Measurements from ENCODE around the gene POLR3A. TPM values are rescaled to one million over a fixed set of nuclear protein-coding genes. Genes with fewer than 3 reads are reported as not detected.

POLR3A gene
- total RNA-seq, 2 experiments from 2014 or later, result 6.7 to 6.9 TPM

DNA sequence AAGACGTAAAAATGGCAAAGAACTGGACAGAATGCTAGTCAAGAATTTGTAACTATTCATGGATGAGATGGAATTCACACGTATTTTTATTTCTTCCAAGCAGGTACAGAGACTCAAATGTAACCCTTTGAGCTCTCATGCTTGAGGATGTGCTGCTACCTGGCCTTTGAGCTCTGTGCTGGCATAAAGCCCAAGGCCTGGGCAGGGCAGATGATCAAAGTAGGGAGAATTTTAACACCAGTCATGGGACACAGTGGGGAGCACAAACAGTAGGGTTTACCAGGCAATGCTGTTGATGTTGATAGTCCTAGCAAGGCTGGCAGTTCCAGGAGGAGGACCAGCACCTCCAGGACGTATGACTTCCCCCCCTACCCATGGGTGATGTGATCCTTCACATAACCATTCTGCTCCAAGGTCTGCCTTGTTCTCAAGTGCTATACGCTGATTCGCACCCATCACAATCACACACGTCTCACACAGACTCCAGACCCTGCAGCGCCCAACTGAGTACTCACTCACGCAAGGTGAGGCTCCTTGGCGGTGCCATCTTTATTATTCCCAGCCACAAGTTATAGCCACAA, 54.1 kb downstream of the POLR3A start:
- no peaks in the 10 kb centered on the region for H3K27me3 Mint-ChIP-seq
- Histone ChIP-seq H3K4me3 (ENCODE audit: low read length) (no peak overlapping the region), H3K27ac (ENCODE audit: low read depth in 1 of 2, low read length in 2 of 2) (no peak overlapping the region), H3K27me3 (ENCODE audit: control insufficient read depth in 1 of 2, insufficient read depth in 2 of 2, low read length in 2 of 2) (no peaks in the 10 kb centered on the region), H3K36me3 (ENCODE audit: insufficient read depth, low read length) (peaks cover 48% of the 10 kb centered on the region), H3K9me3 (ENCODE audit: control insufficient read depth in 1 of 2, insufficient read depth in 1 of 2, low read length in 2 of 2) (no peaks in the 10 kb centered on the region), H3K4me1 (ENCODE audit: insufficient read depth, low read length) (peaks cover 7% of the 10 kb centered on the region)
- ATAC-seq (ENCODE audit: poor library complexity), result no peak
- POLR2A ChIA-PET, result no interaction called here
- DNase-seq, result no peak
- peaks cover 45% of the 10 kb centered on the region for H3K36me3 Mint-ChIP-seq (ENCODE audit: low read depth)
- no peak overlapping the region for H3K4me3 Mint-ChIP-seq
- TF ChIP-seq, protein P1, sequence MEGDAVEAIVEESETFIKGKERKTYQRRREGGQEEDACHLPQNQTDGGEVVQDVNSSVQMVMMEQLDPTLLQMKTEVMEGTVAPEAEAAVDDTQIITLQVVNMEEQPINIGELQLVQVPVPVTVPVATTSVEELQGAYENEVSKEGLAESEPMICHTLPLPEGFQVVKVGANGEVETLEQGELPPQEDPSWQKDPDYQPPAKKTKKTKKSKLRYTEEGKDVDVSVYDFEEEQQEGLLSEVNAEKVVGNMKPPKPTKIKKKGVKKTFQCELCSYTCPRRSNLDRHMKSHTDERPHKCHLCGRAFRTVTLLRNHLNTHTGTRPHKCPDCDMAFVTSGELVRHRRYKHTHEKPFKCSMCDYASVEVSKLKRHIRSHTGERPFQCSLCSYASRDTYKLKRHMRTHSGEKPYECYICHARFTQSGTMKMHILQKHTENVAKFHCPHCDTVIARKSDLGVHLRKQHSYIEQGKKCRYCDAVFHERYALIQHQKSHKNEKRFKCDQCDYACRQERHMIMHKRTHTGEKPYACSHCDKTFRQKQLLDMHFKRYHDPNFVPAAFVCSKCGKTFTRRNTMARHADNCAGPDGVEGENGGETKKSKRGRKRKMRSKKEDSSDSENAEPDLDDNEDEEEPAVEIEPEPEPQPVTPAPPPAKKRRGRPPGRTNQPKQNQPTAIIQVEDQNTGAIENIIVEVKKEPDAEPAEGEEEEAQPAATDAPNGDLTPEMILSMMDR (IDR thresholded peaks at IDR 0.05), result no peak
- CTCF ChIA-PET, result no interaction called here
- no peak overlapping the region for H3K27ac Mint-ChIP-seq
- intact Hi-C loops (cut with DNase I, micrococcal nuclease), result no loop called here
- H3K4me1 Mint-ChIP-seq (ENCODE audit: low read depth), result peaks cover 12% of the 10 kb centered on the region
- no peaks in the 10 kb centered on the region for H3K9me3 Mint-ChIP-seq

DNA sequence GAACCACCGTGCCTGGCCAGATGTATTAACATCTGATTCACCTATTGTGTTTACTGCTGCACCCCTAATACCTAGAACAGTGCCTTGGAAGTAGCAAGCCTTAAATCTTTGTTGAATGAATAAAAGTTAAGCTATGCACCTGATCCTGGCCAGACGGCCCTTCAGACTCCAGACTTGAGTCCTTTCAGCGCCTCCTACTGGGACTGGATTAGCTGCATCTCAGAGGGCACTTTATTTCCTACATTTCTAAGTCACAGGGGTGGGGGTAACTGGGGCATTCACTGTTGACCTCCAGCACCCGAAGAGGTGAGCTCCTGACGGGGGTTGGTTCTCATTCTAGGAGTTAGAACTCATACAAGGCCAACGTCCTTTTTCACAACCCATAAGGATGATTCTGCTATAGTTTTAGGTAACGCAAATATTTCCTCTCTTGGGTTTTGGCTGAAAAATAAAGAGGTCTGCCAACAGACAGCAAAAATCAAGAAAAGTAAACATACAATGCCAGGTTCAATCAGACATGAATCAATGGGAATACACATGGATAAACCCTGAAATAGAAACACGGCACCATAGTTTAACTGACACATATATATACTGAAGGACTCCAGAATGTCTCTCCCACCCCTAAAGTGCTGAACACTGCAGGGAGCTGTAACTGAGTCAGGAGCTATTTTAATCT, 54.8 kb downstream of the POLR3A start:
- ChIA-PET POLR2A (no interaction called here), CTCF (no interaction called here)
- no peak overlapping the region for H3K27ac ChIP-seq (ENCODE audit: low read depth in 1 of 2, low read length in 2 of 2)
- Mint-ChIP-seq H3K9me3 (no peaks in the 10 kb centered on the region), H3K4me3 (no peak overlapping the region), H3K27me3 (no peaks in the 10 kb centered on the region), H3K27ac (no peak overlapping the region), H3K36me3 (ENCODE audit: low read depth) (peaks cover 38% of the 10 kb centered on the region), H3K4me1 (ENCODE audit: low read depth) (peaks cover 12% of the 10 kb centered on the region)
- intact Hi-C loops (cut with DNase I, micrococcal nuclease), result no loop called here
- peaks cover 42% of the 10 kb centered on the region for H3K36me3 ChIP-seq (ENCODE audit: insufficient read depth, low read length)
- TF ChIP-seq, protein P1 (IDR thresholded peaks at IDR 0.05), result no peak
- H3K27me3 ChIP-seq (ENCODE audit: control insufficient read depth in 1 of 2, insufficient read depth in 2 of 2, low read length in 2 of 2), result no peaks in the 10 kb centered on the region
- no peaks in the 10 kb centered on the region for H3K9me3 ChIP-seq (ENCODE audit: control insufficient read depth in 1 of 2, insufficient read depth in 1 of 2, low read length in 2 of 2)
- peaks cover 7% of the 10 kb centered on the region for H3K4me1 ChIP-seq (ENCODE audit: insufficient read depth, low read length)
- ATAC-seq (ENCODE audit: poor library complexity) (no peak), DNase-seq (no peak)
- H3K4me3 ChIP-seq (ENCODE audit: low read length), result no peak overlapping the region

DNA sequence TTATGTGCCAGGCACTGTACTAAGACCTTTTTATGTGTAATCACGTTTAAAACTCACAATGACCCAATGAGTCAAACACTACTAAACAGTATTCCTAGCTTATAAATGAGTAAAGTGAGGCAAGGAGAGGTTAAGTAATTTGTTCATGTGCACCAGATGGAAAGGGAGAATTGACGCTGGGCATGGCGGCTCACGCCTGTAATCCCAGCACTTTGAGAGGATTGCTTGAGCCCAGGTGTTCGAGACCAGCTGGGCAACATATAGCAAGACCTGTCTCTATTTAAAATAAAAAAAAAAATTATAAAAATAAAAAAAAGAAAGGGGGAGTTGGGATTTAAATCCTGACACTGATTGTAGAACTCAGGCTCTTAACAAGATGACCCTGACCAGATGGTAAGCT, 56.0 kb downstream of the POLR3A start:
- CTCF ChIA-PET, result no interaction called here
- intact Hi-C loops (cut with DNase I, micrococcal nuclease), result no loop called here
- POLR2A ChIA-PET, result no interaction called here

More for the DNA sequence above, 56.0 kb downstream of the POLR3A start:
- no peaks in the 10 kb centered on the region for H3K27me3 ChIP-seq (ENCODE audit: control insufficient read depth in 1 of 2, insufficient read depth in 2 of 2, low read length in 2 of 2)
- no peak overlapping the region for H3K4me3 ChIP-seq (ENCODE audit: low read length)
- TF ChIP-seq, protein P1 (IDR thresholded peaks at IDR 0.05), result no peak
- H3K9me3 ChIP-seq (ENCODE audit: control insufficient read depth in 1 of 2, insufficient read depth in 1 of 2, low read length in 2 of 2), result no peaks in the 10 kb centered on the region
- H3K27ac ChIP-seq (ENCODE audit: low read depth in 1 of 2, low read length in 2 of 2), result no peak overlapping the region
- H3K36me3 Mint-ChIP-seq (ENCODE audit: low read depth), result peaks cover 31% of the 10 kb centered on the region
- no peak overlapping the region for H3K4me3 Mint-ChIP-seq
- ATAC-seq (ENCODE audit: poor library complexity) (no peak), DNase-seq (no peak)
- no peaks in the 10 kb centered on the region for H3K9me3 Mint-ChIP-seq
- no peak overlapping the region for H3K27ac Mint-ChIP-seq
- H3K4me1 Mint-ChIP-seq (ENCODE audit: low read depth), result peaks cover 12% of the 10 kb centered on the region
- peaks cover 7% of the 10 kb centered on the region for H3K4me1 ChIP-seq (ENCODE audit: insufficient read depth, low read length)
- H3K36me3 ChIP-seq (ENCODE audit: insufficient read depth, low read length), result peaks cover 30% of the 10 kb centered on the region
- H3K27me3 Mint-ChIP-seq, result no peaks in the 10 kb centered on the region

All from CD4-positive, alpha-beta T cell (primary cell).